Effector memory CD8-positive, alpha-beta T cell (primary cell): ENCODE results near the gene PRMT6.
"Not testable (repeated sequence)": the region's sequence is repeated elsewhere in the genome, so short reads cannot be mapped to it uniquely, and the experiment has no call there.

Experiments
- ATAC-seq: fragments of 150-1000 bp; cut with Tn5 transposase; replicated peaks from 2 replicates; pipeline ENCODE4 v1.10.0; 2021; ENCODE audit warnings: mild to moderate bottlenecking, moderate library complexity
- DNase-seq, 3 experiments: peaks; one replicate each; pipeline ENCODE4 v3.0.0; 2021
- H3K27ac Mint-ChIP-seq, 2 donors: one replicate each; pipeline ENCODE4 v1.8.0; 2022; ENCODE audit warnings: mild to moderate bottlenecking in 2 of 2, mixed read lengths in 2 of 2, moderate library complexity in 2 of 2
- H3K27me3 Mint-ChIP-seq, 2 donors: one replicate each; pipeline ENCODE4 v1.8.0; 2022; ENCODE audit warnings: mixed read lengths in 2 of 2
- H3K36me3 Mint-ChIP-seq: one replicate; pipeline ENCODE4 v1.8.0; 2022; ENCODE audit warnings: mild to moderate bottlenecking, moderate library complexity, mixed read lengths; ENCODE audit not compliant: insufficient read depth
- H3K4me1 Mint-ChIP-seq, 2 donors: one replicate each; pipeline ENCODE4 v1.8.0; 2022; ENCODE audit warnings: low read depth in 2 of 2, mixed read lengths in 2 of 2
- H3K4me3 Mint-ChIP-seq, 2 donors: one replicate each; pipeline ENCODE4 v1.8.0; 2022; ENCODE audit warnings: mild to moderate bottlenecking in 2 of 2, mixed read lengths in 2 of 2, moderate library complexity in 2 of 2
- H3K9me3 Mint-ChIP-seq, 2 donors: one replicate each; pipeline ENCODE4 v1.8.0; 2022; ENCODE audit warnings: mixed read lengths in 2 of 2

Gene PRMT6

GRCh38 chr1:107057197-107058133, 991 bp downstream of the PRMT6 start:
- no peaks in the 10 kb centered on the region for H3K27me3 Mint-ChIP-seq
- peaks cover 16% of the 10 kb centered on the region for H3K36me3 Mint-ChIP-seq
- H3K9me3 Mint-ChIP-seq, result no peaks in the 10 kb centered on the region
- ATAC-seq (peak; percentile 12), DNase-seq (peak in 2 of 3 experiments; percentile 6 to 13)
- H3K27ac Mint-ChIP-seq, result peak overlapping the region; percentile 97 to 100
- peaks cover 14 to 19% of the 10 kb centered on the region in 2 donors for H3K4me1 Mint-ChIP-seq
- peak overlapping the region; percentile 97 to 100 for H3K4me3 Mint-ChIP-seq

DNA sequence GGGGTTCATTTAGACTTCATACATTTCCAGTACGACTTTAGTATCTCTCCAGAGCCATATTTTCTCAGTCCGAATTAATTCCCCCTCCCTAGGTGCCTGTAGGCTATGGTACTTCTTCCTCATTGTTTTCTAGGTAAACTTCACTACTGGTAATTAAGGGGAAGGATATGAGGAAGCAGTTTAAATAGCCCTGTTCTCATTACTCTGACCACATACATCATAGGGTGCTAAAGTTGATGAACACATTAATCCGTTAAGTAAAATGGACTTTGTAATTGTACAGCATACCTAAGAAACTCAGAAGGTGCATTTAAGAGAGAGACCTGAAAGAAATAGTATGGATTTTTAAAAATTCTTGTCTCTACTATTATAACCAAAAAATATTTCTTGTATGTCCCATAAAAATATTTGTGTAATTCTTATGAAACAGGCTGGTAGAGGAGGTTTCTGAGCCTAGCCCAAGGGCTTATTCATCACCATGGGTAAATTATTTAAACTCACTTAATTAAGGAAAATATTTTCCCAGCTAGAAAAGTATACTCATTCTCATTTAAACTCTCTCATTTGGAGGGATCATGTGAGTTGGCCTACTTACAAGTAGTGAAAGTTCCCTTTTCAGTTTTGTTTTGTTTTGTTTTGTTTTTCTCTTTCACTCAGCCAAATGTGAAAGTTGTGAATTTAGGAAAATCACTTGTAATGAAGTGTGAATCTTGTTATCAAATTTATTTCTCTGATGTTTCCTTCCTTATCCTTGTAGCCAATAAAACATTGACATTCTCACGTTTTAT, 2.0 kb downstream of the PRMT6 start:
- Mint-ChIP-seq H3K9me3 (no peaks in the 10 kb centered on the region), H3K4me3 (peak overlapping the region; percentile 97 to 100), H3K4me1 (peaks cover 14 to 19% of the 10 kb centered on the region in 2 donors), H3K27me3 (no peaks in the 10 kb centered on the region), H3K36me3 (peaks cover 18% of the 10 kb centered on the region), H3K27ac (no peak overlapping the region)
- ATAC-seq (no peak), DNase-seq (no peak)

DNA sequence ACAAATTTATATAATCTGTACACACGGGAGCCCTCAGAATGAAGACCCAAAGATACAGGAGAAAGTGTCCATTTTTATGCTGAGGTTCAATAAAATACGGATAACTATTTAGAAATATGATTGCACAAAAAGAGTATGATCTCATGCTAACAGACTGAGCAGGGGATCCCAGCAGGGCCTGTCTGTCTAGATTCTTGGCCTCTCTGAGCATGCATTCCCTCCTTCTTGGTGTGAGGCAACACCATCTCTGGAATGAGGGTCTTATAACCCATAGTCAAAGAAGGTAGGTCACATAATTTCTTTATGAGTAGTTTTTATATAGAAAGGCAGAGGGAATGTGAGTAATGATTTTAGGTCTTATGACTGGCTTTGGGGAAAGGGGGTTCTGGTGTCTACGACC, 5.4 kb downstream of the PRMT6 start:
- H3K9me3 Mint-ChIP-seq, result no peaks in the 10 kb centered on the region
- H3K36me3 Mint-ChIP-seq, result peaks cover 15% of the 10 kb centered on the region
- H3K4me1 Mint-ChIP-seq, result peaks cover 11 to 12% of the 10 kb centered on the region in 2 donors
- DNase-seq (no peak), ATAC-seq (no peak)
- no peak overlapping the region for H3K27ac Mint-ChIP-seq
- H3K27me3 Mint-ChIP-seq, result no peaks in the 10 kb centered on the region
- H3K4me3 Mint-ChIP-seq, result no peak overlapping the region

GRCh38 chr1:107073493-107073892, 17.0 kb downstream of the PRMT6 start:
- no peak for ATAC-seq
- Mint-ChIP-seq H3K4me3 (no peak overlapping the region), H3K9me3 (no peaks in the 10 kb centered on the region), H3K27ac (no peak overlapping the region), H3K27me3 (peaks cover 26 to 30% of the 10 kb centered on the region in 2 donors), H3K4me1 (no peaks in the 10 kb centered on the region), H3K36me3 (no peaks in the 10 kb centered on the region)
- no peak for DNase-seq

DNA sequence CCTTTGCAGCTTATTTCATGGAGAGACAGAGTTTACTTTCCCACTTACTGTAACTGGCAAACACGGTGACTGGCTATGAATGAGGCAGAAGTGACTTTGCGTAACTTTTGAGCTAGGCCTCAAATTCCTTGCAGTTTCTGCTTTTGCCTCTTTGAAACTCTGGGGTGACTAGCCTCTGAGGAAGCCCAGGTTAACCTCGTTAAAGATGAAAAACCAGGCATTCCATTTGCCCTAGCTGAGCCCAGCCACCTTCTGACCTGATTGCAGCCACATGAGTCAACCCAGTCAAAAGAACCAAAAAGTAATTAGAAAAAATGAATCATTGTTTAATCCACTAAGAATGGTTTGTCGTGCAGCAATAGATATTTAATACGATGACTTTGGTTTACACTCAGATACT, 20.4 kb downstream of the PRMT6 start:
- Mint-ChIP-seq H3K4me1 (no peaks in the 10 kb centered on the region), H3K4me3 (no peak overlapping the region), H3K27ac (no peak overlapping the region), H3K36me3 (no peaks in the 10 kb centered on the region), H3K27me3 (peaks cover 16 to 18% of the 10 kb centered on the region in 2 donors), H3K9me3 (no peaks in the 10 kb centered on the region)
- ATAC-seq, result no peak
- DNase-seq, result no peak

DNA sequence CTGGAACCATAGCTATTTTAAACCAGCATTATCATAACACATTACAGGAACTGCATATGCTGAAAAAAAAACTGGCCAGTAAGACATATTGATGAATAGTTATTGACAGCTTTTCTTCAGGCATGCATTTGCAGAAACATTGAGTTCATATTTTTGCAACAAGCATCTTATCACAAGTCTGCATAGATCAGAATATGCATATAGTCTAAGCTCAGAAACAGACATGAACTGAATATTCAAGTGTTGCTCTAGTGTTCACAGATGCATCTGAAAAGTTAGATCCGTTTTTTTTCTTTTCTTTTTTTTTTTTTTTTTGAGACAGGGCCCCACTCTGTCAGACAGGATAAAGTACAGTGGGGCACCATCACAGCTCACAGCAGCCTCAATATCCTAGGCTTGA, 22.8 kb downstream of the PRMT6 start:
- Mint-ChIP-seq H3K4me3 (no peak overlapping the region), H3K36me3 (no peaks in the 10 kb centered on the region), H3K27me3 (peaks cover 5 to 14% of the 10 kb centered on the region in 2 donors), H3K27ac (no peak overlapping the region), H3K9me3 (peaks cover 0 to 2% of the 10 kb centered on the region in 2 donors), H3K4me1 (no peaks in the 10 kb centered on the region)
- DNase-seq, result no peak
- ATAC-seq, result no peak

GRCh38 chr1:107081102-107081501, 24.6 kb downstream of the PRMT6 start:
- H3K36me3 Mint-ChIP-seq, result no peaks in the 10 kb centered on the region
- H3K27ac Mint-ChIP-seq, result no peak overlapping the region
- peaks cover 0 to 2% of the 10 kb centered on the region in 2 donors for H3K9me3 Mint-ChIP-seq
- no peak for DNase-seq
- H3K27me3 Mint-ChIP-seq, result peaks cover 0 to 6% of the 10 kb centered on the region in 2 donors
- H3K4me3 Mint-ChIP-seq, result no peak overlapping the region
- no peaks in the 10 kb centered on the region for H3K4me1 Mint-ChIP-seq
- ATAC-seq, result no peak

DNA sequence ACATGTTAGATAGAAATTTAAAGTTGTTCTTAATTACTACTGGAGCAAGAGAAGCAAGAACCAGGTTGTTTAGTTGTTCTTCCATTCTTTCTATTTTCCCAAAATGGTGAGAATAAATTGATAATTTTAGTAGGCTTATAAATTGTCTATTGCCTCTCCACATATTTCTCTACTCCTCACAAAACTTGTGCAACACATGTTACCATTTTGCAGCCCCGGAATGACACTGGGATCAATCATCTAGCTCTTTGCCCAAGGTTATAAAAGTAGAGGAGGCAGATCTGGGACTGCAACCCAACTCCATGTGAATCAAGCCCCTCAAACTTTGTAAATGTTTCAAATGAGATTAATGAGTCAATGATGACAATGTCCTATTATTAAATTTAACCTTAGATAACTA, 34.9 kb downstream of the PRMT6 start:
- no peaks in the 10 kb centered on the region for H3K36me3 Mint-ChIP-seq
- no peak overlapping the region for H3K4me3 Mint-ChIP-seq
- no peaks in the 10 kb centered on the region for H3K9me3 Mint-ChIP-seq
- H3K27ac Mint-ChIP-seq, result no peak overlapping the region
- H3K27me3 Mint-ChIP-seq, result peaks cover 10 to 13% of the 10 kb centered on the region in 2 donors
- DNase-seq, result no peak
- H3K4me1 Mint-ChIP-seq, result no peaks in the 10 kb centered on the region
- no peak for ATAC-seq

DNA sequence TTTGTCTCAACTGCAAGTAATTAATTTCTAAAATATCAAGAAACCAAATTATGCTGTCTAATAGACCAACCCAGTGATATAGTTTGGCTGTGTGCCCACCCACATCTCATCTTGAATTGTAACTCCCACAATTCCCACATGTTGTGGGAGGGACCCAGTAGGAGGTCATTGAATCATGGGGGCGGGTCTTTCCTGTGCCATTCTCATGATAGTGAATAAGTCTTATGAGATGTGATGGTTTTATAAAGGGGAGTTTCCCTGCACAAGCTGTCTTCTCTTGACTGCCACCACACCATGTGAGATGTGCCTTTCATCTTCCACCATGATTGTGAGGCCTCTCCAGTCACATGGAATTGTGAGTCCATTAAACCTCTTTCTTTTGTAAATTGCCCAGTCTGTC, 36.9 kb downstream of the PRMT6 start:
- not testable (repeated sequence) for H3K27ac Mint-ChIP-seq, H3K4me3 Mint-ChIP-seq, H3K4me1 Mint-ChIP-seq, DNase-seq, H3K36me3 Mint-ChIP-seq, H3K9me3 Mint-ChIP-seq, ATAC-seq
- H3K27me3 Mint-ChIP-seq, result peaks cover 22 to 25% of the 10 kb centered on the region in 2 donors

- no peak overlapping the region for H3K4me3 Mint-ChIP-seq
Measured at GRCh38 chr1:107095647-107096046, 39.2 kb downstream of the PRMT6 start.

GRCh38 chr1:107096690-107097089, 40.2 kb downstream of the PRMT6 start:
- Mint-ChIP-seq H3K4me1 (peaks cover 0 to 2% of the 10 kb centered on the region in 2 donors), H3K9me3 (no peaks in the 10 kb centered on the region), H3K27ac (no peak overlapping the region), H3K36me3 (no peaks in the 10 kb centered on the region), H3K4me3 (no peak overlapping the region), H3K27me3 (peaks cover 28 to 32% of the 10 kb centered on the region in 2 donors)
- ATAC-seq (no peak), DNase-seq (no peak)

More at GRCh38 chr1:107095647-107096046, 39.2 kb downstream of the PRMT6 start:
- peaks cover 21 to 30% of the 10 kb centered on the region in 2 donors for H3K27me3 Mint-ChIP-seq
- H3K27ac Mint-ChIP-seq, result no peak overlapping the region
- no peak for ATAC-seq
- peaks cover 0 to 2% of the 10 kb centered on the region in 2 donors for H3K4me1 Mint-ChIP-seq
- H3K9me3 Mint-ChIP-seq, result no peaks in the 10 kb centered on the region
- no peak for DNase-seq
- no peaks in the 10 kb centered on the region for H3K36me3 Mint-ChIP-seq

- Mint-ChIP-seq H3K9me3 (no peaks in the 10 kb centered on the region), H3K4me1 (peaks cover 0 to 2% of the 10 kb centered on the region in 2 donors), H3K27ac (no peak overlapping the region), H3K4me3 (no peak overlapping the region), H3K27me3 (peaks cover 29 to 30% of the 10 kb centered on the region in 2 donors), H3K36me3 (no peaks in the 10 kb centered on the region)
- ATAC-seq, result no peak
- no peak for DNase-seq
Measured at GRCh38 chr1:107098961-107099360, 42.5 kb downstream of the PRMT6 start.

DNA sequence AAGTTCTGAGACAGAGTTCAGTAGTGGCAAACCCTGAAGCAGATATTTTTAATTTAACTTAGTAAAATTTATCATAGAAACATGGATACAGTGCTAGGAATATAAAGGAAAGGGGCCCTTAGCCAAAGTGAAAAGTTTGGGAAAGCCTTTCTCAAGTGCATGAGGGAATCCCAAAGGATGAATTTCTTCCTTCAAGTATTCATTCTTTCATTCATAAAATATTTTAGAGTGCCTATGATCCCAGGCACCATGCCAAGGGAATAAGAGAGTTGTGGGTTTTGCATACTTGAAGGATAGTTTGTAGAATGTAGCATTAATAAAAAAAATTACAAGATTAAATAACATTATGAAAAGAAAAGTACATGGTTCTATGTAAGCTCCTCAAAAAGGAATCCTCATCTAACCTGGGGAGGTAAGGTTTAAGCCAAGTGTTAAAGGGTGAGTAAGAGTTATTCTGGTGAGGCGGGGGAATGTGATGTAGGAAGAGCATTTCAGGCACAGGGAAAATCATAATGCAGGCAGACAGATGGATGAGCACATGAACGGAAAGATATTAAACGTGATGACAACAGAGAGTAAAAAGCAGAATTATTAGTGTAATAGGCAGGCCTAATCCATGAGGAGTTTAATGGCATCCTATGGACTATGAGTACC, 44.0 kb downstream of the PRMT6 start:
- Mint-ChIP-seq H3K27ac (no peak overlapping the region), H3K4me3 (no peak overlapping the region), H3K9me3 (no peaks in the 10 kb centered on the region), H3K36me3 (no peaks in the 10 kb centered on the region), H3K4me1 (peaks cover 0 to 2% of the 10 kb centered on the region in 2 donors), H3K27me3 (peaks cover 24 to 30% of the 10 kb centered on the region in 2 donors)
- no peak for DNase-seq
- no peak for ATAC-seq
